ENCODE results near the gene HNRNPL.
"Not testable (repeated sequence)": the region's sequence is repeated elsewhere in the genome, so short reads cannot be mapped to it uniquely, and the experiment has no call there.

The HNRNPL gene

GRCh38 chr19:38849860-38850435, at the start of gene HNRNPL:
Gene HNRNPL (minus strand): TSS chr19:38849986. CDS start chr19:38849966, 20 bp downstream.
- DNase-seq (ENCODE audit: low read depth in 2 of 2, low spot score in 1 of 2), result peak; percentile 99

- no peak for DNase-seq (ENCODE audit: low read depth in 2 of 2, low spot score in 1 of 2)
These were observed 49.1 kb upstream of the HNRNPL start for GRCh38 chr19:38898788-38899446.

GRCh38 chr19:38894968-38895367, 45.2 kb upstream of the HNRNPL start:
- DNase-seq (ENCODE audit: low read depth in 2 of 2, low spot score in 1 of 2), result no peak

GRCh38 chr19:38893341-38893771, 43.6 kb upstream of the HNRNPL start:
- DNase-seq (ENCODE audit: low read depth in 2 of 2, low spot score in 1 of 2), result no peak

GRCh38 chr19:38892841-38893240, 43.1 kb upstream of the HNRNPL start:
- no peak for DNase-seq (ENCODE audit: low read depth in 2 of 2, low spot score in 1 of 2)

- DNase-seq (ENCODE audit: low read depth in 2 of 2, low spot score in 1 of 2), result no peak
These were observed 42.0 kb upstream of the HNRNPL start for GRCh38 chr19:38891771-38892170.

GRCh38 chr19:38890686-38891085, 40.9 kb upstream of the HNRNPL start:
- DNase-seq (ENCODE audit: low read depth in 2 of 2, low spot score in 1 of 2), result no peak

- DNase-seq (ENCODE audit: low read depth in 2 of 2, low spot score in 1 of 2), result no peak
These were observed 40.0 kb upstream of the HNRNPL start for GRCh38 chr19:38889803-38890202.

- DNase-seq (ENCODE audit: low read depth in 2 of 2, low spot score in 1 of 2), result no peak
These were observed 39.1 kb upstream of the HNRNPL start for GRCh38 chr19:38888876-38889275.

GRCh38 chr19:38884691-38885090, 34.9 kb upstream of the HNRNPL start:
- not testable (repeated sequence) for DNase-seq (ENCODE audit: low read depth in 2 of 2, low spot score in 1 of 2)

GRCh38 chr19:38883286-38883685, 33.5 kb upstream of the HNRNPL start:
- no peak for DNase-seq (ENCODE audit: low read depth in 2 of 2, low spot score in 1 of 2)

- no peak for DNase-seq (ENCODE audit: low read depth in 2 of 2, low spot score in 1 of 2)
These were observed 31.3 kb upstream of the HNRNPL start for GRCh38 chr19:38880882-38881609.

GRCh38 chr19:38880076-38880881, 30.5 kb upstream of the HNRNPL start:
- DNase-seq (ENCODE audit: low read depth in 2 of 2, low spot score in 1 of 2), result no peak

- DNase-seq (ENCODE audit: low read depth in 2 of 2, low spot score in 1 of 2), result no peak
These were observed 29.6 kb upstream of the HNRNPL start for GRCh38 chr19:38879400-38879751.

GRCh38 chr19:38878575-38879399, 29.0 kb upstream of the HNRNPL start:
- no peak for DNase-seq (ENCODE audit: low read depth in 2 of 2, low spot score in 1 of 2)

- DNase-seq (ENCODE audit: low read depth in 2 of 2, low spot score in 1 of 2), result peak in 1 of 2 donors; percentile 48
These were observed 28.2 kb upstream of the HNRNPL start, which contains the start of gene RINL for GRCh38 chr19:38877781-38878574. Gene RINL (minus strand): TSS chr19:38878275. CDS start chr19:38876742, 1,533 bp downstream.

GRCh38 chr19:38875656-38876395, 26.0 kb upstream of the HNRNPL start:
- no peak for DNase-seq (ENCODE audit: low read depth in 2 of 2, low spot score in 1 of 2)

GRCh38 chr19:38873400-38873799, 23.6 kb upstream of the HNRNPL start:
- not testable (repeated sequence) for DNase-seq (ENCODE audit: low read depth in 2 of 2, low spot score in 1 of 2)

- no peak for DNase-seq (ENCODE audit: low read depth in 2 of 2, low spot score in 1 of 2)
These were observed 20.8 kb upstream of the HNRNPL start for GRCh38 chr19:38870612-38871011.

All from stimulated activated CD8-positive, alpha-beta memory T cell treated with anti-CD3 and anti-CD28 coated beads, Interleukin-4, amount 100 ng/mL, for 1 hour (primary cell).